ENCODE data around the gene ATP6V0E2.
"Not testable (repeated sequence)": the region's sequence is repeated elsewhere in the genome, so short reads cannot be mapped to it uniquely, and the experiment has no call there.

The ATP6V0E2 gene

DNA sequence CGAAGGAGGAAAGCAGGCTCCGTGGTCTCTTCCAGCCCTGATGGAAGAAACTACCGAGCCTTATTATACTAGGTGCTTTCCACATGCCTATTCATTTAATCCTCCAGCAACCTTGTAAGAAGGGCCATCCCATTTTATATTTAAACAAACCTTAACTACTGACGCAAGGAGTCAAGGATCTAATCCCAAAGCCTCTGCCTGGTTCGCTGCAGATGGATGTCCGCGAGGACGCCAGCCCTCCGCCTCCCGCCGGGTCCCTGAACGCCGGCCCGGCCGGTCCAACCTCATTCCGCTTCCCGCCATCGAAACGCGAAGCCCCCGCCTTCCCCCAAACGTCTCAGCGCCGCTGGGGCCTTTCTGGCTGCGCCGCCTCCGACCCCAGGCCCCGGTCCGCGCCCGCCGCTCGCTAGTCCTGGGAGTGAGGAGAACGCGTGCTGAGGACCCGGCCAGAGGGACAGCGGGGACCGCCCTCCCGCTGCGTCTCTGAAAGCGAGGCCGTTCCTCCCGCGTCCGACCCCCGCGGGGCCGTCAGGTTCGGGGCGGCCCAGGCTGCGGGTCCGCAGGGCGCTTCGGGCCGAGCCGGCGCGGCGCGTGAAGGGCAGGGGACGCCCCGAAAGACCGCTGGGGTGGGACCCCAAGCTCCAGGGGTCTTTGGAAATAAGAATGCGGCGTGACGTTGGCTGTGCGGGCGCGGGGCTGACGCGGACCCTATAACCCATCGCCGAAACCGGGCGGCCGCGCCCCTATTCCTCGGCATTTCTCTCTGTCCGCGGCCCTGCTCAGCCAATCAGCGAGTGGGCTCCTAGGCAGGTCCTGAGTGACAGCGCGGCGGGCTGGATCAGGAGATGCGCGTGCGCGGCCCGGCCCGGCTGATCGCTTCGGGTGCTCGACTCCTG lies at the start of gene ATP6V0E2:
ATP6V0E2 (plus strand) TSS at position 896 of the 896 bp plus-strand sequence. CDS start 97 bp downstream, outside the sequence.
- peak; percentile 92 to 96 for DNase-seq

DNA sequence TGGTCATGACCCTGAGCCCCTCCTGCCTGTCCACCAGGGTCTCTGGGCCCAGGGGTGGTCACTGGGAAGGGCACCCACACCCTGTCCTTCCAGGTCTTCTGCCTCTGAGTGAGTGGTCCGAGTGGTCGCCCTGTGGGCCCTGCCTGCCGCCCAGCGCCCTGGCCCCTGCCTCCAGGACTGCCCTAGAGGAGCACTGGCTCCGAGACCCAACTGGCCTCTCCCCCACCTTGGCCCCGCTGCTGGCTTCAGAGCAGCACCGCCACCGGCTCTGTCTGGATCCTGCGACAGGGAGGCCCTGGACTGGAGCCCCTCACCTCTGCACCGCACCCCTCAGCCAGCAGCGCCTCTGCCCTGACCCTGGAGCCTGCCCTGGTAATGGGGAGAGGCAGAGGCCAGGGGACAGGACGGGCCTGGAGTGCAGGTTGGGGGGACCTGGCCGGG lies 49.4 kb upstream of the ATP6V0E2 start:
- no peak for DNase-seq

DNA sequence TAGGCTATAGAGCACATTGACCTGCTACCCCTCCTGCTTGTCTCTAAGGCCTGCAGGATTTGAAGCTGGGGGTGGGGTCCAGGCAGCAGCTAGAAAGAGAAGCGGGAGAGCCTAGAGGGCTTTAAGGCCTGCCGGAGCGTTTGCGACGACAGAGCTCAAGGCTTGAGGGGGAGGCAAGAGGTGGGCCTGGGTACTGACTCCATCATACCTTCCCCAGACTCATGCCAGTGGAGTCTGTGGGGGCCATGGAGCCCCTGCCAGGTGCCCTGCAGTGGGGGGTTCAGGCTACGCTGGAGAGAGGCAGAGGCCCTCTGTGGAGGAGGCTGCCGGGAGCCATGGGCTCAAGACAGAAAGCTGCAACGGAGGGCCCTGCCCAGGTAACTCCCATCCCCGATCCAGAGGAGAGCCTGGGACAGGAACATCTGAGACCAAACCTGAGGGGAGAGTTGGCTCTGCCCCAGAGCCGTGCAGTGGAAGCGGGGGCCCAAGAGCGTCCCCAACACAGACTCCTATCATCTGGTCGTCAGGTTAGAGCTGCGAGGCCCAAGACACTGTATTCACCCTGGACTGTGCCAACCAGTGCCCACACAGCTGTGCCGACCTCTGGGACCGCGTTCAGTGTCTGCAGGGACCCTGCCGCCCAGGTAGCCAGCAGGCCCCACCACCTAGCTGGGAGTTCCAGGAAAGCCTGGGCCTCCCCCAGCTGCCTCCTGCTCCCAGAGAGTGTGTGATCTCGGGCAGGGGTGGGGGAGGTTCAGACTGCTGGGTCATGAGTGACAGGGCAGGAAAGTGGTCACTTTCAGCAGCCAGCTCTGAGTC lies 48.8 kb upstream of the ATP6V0E2 start:
- no peak for DNase-seq

DNA sequence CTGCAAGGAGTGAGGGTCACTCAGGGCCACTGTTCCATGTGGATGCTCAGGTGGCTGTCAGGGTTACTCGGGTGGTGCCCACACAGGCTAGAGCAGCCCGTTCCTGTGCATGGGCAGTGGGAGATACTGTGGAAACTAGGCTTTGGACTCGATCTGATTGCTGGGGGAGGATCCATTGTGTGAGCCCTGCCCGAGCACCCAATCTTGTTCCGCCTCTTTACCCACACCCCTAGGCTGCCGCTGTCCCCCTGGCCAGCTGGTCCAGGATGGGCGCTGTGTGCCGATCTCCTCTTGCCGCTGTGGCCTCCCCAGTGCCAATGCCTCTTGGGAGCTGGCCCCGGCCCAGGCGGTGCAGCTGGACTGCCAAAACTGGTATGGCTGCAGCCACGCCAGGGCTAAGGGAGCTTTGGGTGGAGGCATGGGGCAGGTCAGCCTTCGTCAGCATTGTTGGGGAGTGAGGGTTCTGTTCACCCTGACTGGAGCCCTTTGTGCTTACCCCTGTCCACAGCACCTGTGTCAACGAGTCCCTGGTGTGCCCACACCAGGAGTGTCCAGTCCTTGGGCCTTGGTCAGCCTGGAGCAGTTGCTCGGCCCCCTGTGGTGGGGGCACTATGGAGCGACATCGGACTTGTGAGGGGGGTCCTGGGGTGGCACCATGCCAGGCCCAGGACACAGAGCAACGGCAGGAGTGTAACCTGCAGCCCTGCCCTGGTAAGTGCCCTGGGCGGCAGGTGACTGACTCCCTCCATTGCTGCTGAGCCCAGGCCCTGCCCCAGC lies 48.0 kb upstream of the ATP6V0E2 start:
- DNase-seq = no peak

DNA sequence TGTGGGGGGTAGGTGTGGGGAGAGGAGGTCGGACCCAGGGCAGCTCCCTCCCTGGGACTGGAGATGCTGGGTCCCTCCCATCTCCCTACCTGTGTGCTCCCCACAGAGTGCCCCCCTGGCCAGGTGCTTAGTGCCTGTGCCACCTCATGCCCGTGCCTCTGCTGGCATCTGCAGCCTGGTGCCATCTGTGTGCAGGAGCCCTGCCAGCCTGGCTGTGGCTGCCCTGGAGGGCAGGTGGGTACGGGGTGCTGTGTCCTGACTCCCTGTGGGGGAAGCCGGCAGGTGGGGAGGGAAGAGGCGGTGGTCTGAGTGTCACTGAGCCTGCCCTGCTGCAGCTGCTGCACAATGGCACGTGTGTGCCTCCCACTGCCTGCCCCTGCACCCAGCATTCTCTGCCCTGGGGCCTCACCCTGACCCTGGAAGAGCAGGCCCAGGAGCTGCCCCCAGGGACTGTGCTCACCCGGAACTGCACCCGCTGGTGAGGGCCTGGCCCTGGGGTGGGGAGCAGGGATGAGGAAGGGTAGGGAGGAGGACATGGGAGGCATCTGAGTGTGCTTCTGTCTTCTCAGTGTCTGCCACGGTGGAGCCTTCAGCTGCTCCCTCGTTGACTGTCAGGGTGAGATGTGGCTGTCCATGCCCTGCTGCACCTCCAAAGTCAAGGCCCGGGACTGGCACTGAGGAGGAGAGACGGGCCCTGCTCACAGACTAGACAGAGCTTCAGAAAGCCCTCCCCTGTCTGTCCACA lies 47.3 kb upstream of the ATP6V0E2 start:
- DNase-seq = no peak

DNA sequence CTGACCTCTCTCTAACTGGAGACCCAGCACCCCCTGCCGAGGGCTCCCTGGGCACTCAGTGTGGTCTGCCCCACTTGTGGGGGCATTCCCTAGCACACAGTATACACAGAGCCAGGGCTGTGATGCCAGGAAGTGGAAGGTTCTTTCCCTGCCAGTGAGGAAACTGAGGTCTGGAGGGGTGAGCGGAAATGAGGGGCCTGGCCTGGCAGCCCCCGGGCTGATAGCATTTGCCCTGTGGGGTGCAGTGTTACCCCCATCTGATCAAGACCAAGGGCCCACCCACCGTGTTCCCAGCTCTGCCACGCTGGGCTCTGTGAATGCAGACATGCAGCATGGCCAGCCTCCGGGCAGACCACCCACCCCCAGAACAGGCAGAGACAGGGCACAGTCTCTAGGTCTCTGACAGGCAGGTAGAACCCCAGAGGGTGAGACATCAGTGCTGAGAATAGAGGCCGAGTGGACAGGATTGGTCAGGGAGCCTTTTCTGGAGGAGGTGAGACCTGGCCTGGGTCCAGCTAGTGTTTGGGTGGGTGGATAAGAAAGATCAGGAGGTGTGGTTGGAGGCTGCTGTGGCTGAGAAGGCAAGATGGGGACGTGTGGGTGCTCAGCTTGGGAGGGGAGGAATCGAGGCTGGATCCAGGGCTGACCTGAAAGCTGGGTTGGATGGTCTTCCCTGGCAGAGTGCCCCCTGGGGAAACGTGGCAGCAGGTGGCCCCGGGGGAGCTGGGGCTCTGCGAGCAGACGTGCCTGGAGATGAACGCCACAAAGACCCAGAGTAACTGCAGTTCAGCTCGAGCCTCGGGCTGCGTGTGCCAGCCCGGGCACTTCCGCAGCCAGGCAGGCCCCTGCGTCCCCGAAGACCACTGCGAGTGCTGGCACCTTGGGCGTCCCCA lies 46.4 kb upstream of the ATP6V0E2 start:
- no peak for DNase-seq

DNA sequence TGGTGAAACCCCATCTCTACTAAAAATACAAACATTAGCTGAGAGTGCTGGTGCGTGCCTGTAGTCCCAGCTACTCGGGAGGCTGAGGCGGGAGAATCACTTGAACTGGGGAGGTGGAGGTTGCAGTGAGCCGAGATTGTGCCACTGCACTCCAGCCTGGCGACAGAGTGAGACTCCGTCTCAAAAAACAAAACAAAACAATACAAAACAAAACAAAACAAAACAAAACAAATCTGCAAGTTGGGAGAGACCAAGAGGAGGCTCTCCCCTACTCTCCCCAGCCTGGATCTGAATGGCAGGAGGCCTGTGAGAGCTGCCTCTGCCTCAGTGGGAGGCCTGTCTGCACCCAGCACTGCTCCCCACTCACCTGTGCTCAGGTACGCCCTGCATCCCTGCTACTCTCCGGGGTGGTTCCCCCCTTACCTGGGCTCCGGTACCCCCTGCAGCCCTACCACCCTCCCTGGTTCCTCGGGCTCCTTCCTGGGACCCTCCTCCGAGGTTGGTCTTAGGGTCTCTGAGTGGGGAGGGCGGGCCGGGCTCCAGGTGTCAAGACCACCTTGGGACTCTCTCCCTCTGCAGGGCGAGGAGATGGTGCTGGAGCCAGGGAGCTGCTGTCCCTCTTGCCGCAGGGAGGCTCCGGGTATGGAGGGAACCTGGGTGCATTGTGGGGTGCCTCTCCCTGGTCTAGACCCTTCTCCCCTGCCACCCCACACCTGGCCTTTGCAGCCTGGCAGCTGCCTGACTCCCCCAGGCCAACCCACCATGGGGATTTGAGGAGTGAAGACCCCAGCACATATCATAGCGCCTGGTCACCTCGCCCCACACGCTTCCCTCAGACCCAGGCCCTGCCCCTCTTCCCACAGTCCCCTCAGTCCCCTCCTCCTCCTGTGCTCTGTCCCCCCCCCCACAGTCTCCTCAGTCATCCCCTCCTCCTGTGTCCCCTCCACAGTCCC lies 45.1 kb upstream of the ATP6V0E2 start:
- no peak for DNase-seq

DNA sequence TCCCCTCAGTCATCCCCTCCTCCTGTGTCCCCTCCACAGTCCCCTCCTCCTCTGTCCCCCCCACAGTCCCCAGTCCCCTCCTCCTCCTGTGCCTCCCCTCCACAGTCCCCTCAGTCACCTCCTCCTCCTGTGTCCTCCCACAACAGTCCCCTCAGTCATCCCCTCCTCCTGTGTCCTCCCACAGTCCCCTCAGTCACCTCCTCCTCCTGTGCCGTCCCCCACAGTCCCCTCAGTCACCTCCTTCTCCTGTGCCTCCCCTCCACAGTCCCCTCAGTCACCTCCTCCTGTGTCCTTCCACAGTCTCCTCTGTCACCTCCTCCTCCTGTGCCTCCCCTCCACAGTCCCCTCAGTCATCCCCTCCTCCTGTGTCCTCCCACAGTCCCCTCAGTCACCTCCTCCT lies 43.2 kb upstream of the ATP6V0E2 start:
- not testable (repeated sequence) for DNase-seq

DNA sequence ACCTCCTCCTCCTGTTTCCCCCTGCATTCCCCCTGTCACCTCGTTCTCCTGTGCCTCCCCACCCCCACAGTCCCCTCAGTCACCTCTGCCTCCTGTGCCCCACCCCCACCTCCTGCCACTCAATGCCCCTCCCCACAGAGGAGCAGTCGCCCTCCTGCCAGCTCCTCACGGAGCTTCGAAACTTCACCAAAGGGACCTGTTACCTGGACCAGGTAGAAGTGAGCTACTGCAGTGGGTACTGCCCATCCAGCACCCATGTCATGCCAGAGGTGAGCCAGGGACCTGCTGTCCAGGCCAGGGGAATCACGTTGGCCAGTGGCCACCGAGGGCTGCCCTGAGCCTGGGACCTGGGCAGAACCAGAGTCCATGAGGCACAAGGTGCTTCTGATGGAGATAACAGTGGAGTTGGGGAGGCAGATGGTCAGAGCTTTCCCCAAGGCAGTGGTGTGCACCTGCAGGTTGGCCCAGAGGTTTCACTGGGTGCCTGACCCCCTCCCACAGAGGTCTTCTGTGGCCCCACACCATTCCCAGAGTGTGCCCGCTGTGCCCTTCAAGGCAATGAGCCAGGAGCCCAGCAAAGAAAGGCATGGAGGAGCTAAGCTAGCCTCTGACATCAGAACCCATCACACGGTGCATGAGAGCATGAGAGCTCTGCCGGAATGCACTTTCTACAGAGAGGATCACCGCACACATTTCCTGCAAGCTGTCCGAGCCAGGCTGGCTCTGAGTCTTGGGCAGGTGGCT lies 42.6 kb upstream of the ATP6V0E2 start:
- no peak for DNase-seq

DNA sequence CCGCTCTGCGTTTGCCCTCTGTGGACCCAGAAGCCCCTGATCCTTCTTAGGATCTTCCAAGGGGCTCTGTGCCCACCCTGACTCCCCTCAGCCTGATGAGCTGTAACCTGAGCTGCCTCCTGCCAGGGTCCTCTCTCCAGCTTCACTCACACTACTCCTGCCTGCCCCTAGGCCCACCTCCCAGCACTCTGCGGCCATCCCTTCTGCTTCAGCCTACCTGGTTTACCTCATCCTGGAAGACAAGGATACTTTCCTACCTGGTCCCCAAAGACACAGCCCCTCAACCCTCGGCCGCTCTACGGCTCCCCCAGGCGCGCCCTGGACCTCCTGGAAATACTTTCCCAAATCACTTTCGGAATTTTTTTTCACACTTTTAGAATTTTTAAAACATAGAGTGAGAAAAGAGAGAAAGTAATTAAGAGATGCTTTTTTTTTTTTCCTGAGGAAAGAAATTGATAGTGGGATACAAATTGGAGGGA lies 42.0 kb upstream of the ATP6V0E2 start:
- no peak for DNase-seq

DNA sequence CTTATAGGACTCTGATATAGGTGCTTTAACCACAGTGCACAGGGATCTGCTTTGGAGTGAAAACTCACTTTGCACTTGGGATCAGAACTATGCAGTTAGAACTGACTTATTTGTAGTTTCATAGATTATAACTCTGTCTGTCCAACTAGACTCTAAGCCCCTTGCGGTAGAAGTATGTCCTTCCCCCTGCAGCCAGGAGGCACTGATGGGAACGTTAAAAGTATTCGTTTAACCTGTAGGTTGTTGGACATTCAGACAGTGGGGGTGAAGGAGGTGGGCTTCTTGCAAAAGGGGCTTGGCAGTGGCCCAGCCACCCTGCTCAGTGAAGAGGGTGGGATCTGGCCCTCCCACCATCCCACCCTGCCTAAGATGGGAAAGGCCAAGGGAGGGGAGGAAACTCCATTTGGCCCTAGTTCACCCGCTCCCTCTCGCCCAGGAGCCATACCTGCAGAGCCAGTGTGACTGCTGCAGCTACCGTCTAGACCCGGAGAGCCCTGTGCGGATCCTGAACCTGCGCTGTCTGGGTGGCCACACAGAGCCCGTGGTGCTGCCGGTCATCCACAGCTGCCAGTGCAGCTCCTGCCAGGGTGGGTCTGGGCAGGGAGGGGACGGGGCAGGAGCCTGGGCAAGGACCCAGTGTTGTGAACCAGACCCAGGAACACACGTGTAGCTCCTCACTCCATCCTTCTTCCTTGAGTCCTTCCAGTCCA lies 41.3 kb upstream of the ATP6V0E2 start:
- DNase-seq = no peak

DNA sequence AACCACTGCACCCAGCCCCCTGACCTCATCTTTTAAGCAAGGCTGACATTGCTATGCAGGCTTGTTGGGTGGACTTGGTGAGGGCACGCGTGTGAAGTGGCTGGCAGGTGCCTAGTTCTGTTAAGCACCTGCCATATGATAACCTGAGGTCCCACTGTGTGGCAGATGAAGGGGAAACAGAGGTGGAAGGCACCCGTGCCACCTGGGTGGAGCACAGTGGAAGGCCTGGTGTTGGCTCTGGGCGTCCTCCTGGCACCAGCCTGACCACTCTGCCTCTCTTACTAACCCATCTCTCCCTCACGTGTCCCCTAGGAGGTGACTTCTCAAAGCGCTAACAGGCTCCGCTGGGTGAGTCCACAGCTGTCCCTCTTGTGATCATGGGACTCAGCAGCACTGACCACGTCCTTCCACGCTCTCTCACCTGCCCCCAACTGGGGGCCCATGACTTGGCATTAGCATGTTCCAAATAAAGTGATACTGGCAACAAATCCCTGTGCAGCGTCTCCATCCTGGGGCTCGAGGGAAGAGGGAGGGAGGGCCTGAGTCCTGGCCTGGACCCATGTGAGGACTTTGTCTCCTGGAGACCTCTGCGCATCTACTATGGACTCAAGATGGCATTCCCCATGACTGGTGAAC lies 40.2 kb upstream of the ATP6V0E2 start:
- DNase-seq = no peak

DNA sequence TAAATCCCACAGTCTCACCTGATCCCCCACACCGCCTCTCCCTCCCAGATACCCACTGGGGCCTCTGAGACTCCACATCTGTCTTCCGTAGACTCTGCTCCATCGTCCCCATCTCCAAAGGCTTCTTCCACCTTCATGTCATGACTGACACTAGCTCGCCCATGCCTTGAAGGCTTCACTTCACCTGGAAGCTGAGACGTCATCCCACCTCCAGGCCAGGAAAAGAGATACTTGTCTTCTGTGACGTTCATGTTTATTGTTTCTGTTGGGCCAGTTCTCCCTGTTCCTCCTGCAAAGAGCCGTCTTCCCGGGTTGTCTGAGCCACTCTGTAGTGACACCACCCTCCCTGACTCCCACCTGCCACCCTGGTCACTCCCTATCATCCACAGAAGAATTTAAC lies 39.2 kb upstream of the ATP6V0E2 start:
- DNase-seq = no peak

DNA sequence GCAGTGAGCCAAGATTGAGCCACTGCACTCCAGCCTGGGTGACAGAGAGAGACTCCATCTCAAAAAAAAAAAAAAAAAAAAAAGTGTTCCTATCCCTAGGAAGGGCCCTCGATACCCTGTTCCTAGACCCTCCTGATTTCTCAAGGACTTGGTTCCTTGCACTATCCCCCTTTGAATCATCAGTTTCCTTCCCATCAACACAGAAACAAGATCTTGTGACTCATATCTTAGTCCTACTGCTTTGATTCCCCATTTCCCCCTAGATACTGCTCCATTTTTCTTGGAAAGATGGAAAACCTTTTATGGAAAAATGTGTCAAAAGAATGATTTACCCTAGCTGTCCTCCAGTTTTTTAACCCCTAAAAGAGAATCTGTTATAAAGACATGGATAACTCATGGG lies 37.3 kb upstream of the ATP6V0E2 start:
- DNase-seq = no peak

DNA sequence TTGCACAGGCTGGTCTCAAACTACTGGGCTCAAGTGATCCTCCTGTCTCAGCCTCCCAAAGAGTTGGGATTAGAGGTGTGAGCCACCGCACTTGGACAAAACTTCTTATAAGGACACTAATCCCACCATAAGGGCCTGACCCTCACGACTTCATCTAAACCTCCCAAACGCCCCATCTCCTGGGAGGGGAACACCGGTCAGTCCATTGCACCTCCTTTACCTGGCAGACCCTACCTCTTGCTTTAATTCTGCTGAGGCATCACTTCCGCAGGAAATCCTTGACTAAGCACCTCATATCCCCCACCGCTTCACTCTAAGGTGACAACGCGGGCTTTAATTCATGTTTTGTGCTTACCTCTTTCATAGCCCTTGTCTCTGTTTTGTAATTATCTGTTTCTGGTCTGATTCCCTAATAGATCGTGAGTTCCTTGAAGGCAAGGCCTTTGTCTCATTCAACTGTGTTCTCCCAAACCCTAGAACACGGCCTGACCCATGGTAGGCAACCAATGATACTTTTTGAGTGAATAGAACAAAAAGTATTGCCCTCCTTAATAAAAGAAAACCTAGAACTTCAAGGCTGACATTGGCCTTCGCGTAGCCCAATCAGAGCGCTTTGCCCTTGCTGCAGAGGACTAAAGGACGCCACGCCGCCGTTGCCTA lies 36.1 kb upstream of the ATP6V0E2 start:
- no peak for DNase-seq

DNA sequence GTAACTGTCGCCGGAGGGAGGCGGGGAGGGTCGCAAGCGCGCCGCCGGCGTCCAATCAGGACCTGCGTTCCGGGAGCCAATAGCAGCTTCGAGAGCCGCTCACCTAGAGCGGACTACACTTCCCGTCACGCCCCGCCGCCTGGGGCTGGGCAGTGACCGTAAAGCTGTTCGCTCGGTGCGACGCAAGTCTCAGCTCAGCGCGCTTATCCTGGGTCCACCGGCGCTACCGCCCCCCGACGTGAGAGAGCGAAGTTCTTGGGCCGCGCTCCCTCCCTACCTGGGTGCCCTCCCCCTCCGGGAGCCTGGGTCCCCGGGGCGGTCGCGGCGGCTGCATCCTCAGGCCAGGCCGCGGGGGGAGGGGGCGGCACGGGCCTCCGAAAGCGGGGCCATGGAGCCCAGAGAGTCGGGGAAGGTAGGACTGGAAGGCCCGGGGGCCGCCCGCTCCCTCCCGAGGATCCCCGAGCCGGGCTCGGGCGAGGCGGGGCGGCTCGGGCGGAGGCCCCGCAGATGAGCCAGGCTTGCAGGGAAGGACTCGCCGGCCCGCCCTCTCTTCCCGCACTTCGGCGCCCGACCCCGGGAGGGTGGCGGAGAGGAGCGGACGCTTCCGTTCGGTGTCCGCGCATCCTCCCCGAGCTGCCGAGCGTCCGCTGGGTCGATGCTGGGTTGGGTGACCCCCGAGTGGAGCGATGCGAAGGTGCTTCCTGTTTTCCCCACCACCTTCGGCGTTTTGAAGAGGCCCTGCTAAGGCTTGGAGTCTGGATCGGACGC lies 35.4 kb upstream of the ATP6V0E2 start, which contains the start of gene ZNF862:
ZNF862 (plus strand) TSS at position 152 of the 768 bp plus-strand sequence; CDS start at position 389, 237 bp downstream.
- DNase-seq = peak; percentile 95 to 98
